Natural killer cell (primary cell): ENCODE results near the gene FGGY. TPM values are rescaled to one million over a fixed set of nuclear protein-coding genes. Genes with fewer than 3 reads are reported as not detected.

Experiments
- ATAC-seq, 3 donors: fragments of 150-1000 bp in 2 of 3; fragments of 200-7000 bp in 1 of 3; cut with Tn5 transposase; 1 replicate in 1 of 3; 2 replicates in 2 of 3; pipeline ENCODE4 v1.10.0; 2021; ENCODE audit warnings: mild to moderate bottlenecking in 2 of 3, moderate library complexity in 2 of 3
- DNase-seq, 2 donors: peaks; one replicate each; pipeline versions ENCODE4 v3.0.0 to v3.0.0-alpha.2; 2013 to 2021; ENCODE audit warnings: mixed read lengths in 1 of 2
- H3K27ac ChIP-seq: one replicate; pipeline ENCODE4 v1.5.1; 2013; ENCODE audit warnings: mild to moderate bottlenecking, low read length
- H3K27me3 ChIP-seq: one replicate; pipeline ENCODE4 v1.6.1; 2013; ENCODE audit warnings: low read length; ENCODE audit not compliant: control insufficient read depth, insufficient read depth
- H3K36me3 ChIP-seq: one replicate; pipeline ENCODE4 v1.6.1; 2013; ENCODE audit warnings: low read length; ENCODE audit not compliant: control insufficient read depth, insufficient read depth
- H3K4me1 ChIP-seq: one replicate; pipeline ENCODE4 v1.6.1; 2013; ENCODE audit warnings: low read length; ENCODE audit not compliant: control insufficient read depth, insufficient read depth
- H3K4me3 ChIP-seq: one replicate; pipeline ENCODE4 v1.5.1; 2013; ENCODE audit warnings: low read length
- H3K9me3 ChIP-seq: one replicate; pipeline ENCODE4 v1.6.1; 2013; ENCODE audit warnings: low read length; ENCODE audit not compliant: control insufficient read depth, insufficient read depth
- H3K27ac Mint-ChIP-seq, 2 donors: one replicate each; pipeline ENCODE4 v1.8.0; 2022; ENCODE audit warnings: mild to moderate bottlenecking in 2 of 2, mixed read lengths in 2 of 2, moderate library complexity in 1 of 2
- H3K27me3 Mint-ChIP-seq, 2 donors: one replicate each; pipeline ENCODE4 v1.8.0; 2022; ENCODE audit warnings: low read depth in 2 of 2, mixed read lengths in 2 of 2
- H3K36me3 Mint-ChIP-seq: one replicate; pipeline ENCODE4 v1.8.0; 2022; ENCODE audit warnings: mixed read lengths
- H3K4me1 Mint-ChIP-seq, 2 donors: one replicate each; pipeline ENCODE4 v1.8.0; 2022; ENCODE audit warnings: mixed read lengths in 2 of 2
- H3K4me3 Mint-ChIP-seq: one replicate; pipeline ENCODE4 v1.8.0; 2022; ENCODE audit warnings: mild to moderate bottlenecking, moderate library complexity, mixed read lengths
- H3K9me3 Mint-ChIP-seq, 2 donors: one replicate each; pipeline ENCODE4 v1.8.0; 2022; ENCODE audit warnings: mixed read lengths in 2 of 2
- WGBS: methylation state at CpG from one replicate; pipeline ENCODE4 v1.1.7; 2013; ENCODE audit warnings: missing lambda C conversion rate; ENCODE audit not compliant: insufficient coverage; 5-methylcytosine and 5-hydroxymethylcytosine counted together
- intact Hi-C: fragments of 100-400 bp; cut with micrococcal nuclease; formaldehyde crosslinking; loops from one replicate; pipeline ENCODE4 v1.14.2; 2022
- total RNA-seq, 4 donors: library from RNA; stranded (reverse); fragments of 120-200 nt in 1 of 4; gene quantifications; one replicate each; pipeline versions ENCODE4 v1.2.3 to v1.2.4, GENCODE V29; 2013 to 2022
- TF ChIP-seq, protein P1 (sequence below): fragments of 200-600 bp; IDR thresholded peaks from one replicate; pipeline ENCODE4 v1.8.0; 2022; ENCODE audit warnings: antibody characterized with exemption

FGGY gene
- total RNA-seq, 3 donors from 2014 or later (not counting 1 experiment from before 2014, with no cell fraction given) = 21.8 to 31.5 (median 21.8) TPM

DNA sequence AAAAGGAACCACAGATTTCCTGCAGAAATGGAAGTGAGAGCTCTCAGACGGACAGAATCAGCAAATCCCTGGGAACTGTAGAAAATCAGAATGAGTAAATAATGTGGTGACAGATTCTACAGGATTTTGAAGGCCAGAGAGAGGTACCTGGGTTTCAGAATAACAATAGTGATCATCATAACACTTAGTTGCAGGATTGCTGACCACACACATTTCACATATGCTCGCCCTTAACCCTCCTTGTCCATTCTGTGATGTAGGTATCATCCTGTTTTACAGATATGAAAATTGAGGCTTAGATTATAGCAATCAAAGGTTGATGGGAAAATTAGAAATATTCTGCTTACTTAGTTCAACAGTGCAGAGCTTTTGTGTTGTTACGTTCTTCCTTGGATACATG, 419.9 kb downstream of the FGGY start:
- Histone ChIP-seq H3K36me3 (no peaks in the 10 kb centered on the region), H3K9me3 (no peaks in the 10 kb centered on the region), H3K27ac (no peak overlapping the region), H3K27me3 (no peaks in the 10 kb centered on the region), H3K4me3 (no peak overlapping the region), H3K4me1 (no peaks in the 10 kb centered on the region)
- TF ChIP-seq, protein P1, sequence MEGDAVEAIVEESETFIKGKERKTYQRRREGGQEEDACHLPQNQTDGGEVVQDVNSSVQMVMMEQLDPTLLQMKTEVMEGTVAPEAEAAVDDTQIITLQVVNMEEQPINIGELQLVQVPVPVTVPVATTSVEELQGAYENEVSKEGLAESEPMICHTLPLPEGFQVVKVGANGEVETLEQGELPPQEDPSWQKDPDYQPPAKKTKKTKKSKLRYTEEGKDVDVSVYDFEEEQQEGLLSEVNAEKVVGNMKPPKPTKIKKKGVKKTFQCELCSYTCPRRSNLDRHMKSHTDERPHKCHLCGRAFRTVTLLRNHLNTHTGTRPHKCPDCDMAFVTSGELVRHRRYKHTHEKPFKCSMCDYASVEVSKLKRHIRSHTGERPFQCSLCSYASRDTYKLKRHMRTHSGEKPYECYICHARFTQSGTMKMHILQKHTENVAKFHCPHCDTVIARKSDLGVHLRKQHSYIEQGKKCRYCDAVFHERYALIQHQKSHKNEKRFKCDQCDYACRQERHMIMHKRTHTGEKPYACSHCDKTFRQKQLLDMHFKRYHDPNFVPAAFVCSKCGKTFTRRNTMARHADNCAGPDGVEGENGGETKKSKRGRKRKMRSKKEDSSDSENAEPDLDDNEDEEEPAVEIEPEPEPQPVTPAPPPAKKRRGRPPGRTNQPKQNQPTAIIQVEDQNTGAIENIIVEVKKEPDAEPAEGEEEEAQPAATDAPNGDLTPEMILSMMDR = no peak
- ATAC-seq (no peak), DNase-seq (no peak)
- Mint-ChIP-seq H3K27me3 (no peaks in the 10 kb centered on the region), H3K9me3 (no peaks in the 10 kb centered on the region), H3K27ac (no peak overlapping the region), H3K4me3 (no peak overlapping the region), H3K36me3 (no peaks in the 10 kb centered on the region), H3K4me1 (no peaks in the 10 kb centered on the region)
- intact Hi-C loops = no loop called here
- WGBS = 62% methylated on average over 1 of the region's 3 CpGs

DNA sequence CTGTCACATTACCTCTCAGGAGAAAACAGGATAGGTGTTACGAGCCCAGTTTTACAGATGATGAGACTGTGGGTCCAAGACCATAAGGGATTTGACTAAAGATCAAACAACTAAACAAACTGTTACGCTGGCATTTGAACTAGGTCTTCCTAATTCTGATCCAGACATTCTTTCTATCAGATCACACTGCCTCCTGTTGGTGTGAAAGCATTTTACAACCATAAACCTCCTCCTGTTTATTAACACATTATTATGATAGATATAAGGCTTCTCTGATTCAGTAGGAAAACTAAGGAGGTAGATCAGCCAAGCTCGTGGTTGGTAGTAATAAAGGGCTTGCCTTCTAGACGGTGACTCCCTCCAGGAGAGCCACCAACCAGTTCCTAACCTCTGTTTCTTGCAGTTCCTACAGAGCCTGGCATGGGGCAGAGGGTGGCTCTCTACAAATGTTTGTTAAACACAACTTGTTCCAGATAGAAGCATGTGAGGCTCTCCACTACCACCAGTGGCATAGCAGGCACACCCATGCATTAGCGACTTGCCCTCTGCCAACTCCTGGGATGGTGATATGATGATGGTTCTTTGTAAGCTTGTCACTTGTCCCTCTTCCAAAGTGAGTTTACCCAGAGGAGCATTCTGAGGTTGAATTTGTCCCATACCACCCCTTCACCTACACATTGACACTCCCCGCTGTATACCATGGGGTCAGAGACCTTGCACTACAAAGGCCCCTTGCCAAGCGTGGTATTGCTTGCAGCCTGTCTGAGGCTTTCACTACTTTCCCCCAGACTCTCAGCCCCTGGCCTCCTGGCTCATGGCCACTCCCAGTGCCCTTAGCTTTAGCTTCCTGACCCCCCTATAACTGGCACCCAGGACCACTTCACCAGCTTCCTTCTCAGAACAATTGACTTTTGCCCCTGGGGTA, 421.4 kb downstream of the FGGY start:
- 92% methylated on average over 6 of the region's 7 CpGs for WGBS
- Mint-ChIP-seq H3K9me3 (no peaks in the 10 kb centered on the region), H3K27ac (no peak overlapping the region), H3K4me1 (no peaks in the 10 kb centered on the region), H3K36me3 (no peaks in the 10 kb centered on the region), H3K27me3 (no peaks in the 10 kb centered on the region), H3K4me3 (no peak overlapping the region)
- Histone ChIP-seq H3K36me3 (no peaks in the 10 kb centered on the region), H3K4me1 (no peaks in the 10 kb centered on the region), H3K27me3 (no peaks in the 10 kb centered on the region), H3K27ac (no peak overlapping the region), H3K4me3 (no peak overlapping the region), H3K9me3 (no peaks in the 10 kb centered on the region)
- intact Hi-C loops = no loop called here
- DNase-seq = peak in 1 of 2 donors; percentile 6
- TF ChIP-seq, protein P1 = no peak
- no peak for ATAC-seq

DNA sequence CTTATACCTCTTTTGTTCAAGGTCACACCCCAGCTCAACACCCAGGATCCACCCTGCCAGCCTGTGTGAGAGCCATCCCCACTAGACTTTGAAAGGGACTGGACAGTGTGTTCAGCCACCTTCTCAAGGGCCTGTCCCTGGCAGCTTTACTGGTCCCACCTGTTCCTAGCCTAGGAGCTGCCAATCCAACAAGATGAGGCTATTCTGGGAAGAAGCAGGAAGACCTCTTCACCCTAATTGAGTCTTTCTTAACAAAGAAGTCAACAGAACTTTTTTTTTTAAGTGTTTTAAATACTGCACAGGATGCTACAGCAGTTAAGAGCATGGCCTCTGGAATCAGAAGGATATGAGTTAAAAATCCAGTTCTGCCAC, 422.1 kb downstream of the FGGY start:
- H3K9me3 Mint-ChIP-seq = no peaks in the 10 kb centered on the region
- Histone ChIP-seq H3K27me3 (no peaks in the 10 kb centered on the region), H3K4me1 (no peaks in the 10 kb centered on the region), H3K27ac (no peak overlapping the region), H3K4me3 (no peak overlapping the region), H3K36me3 (no peaks in the 10 kb centered on the region), H3K9me3 (no peaks in the 10 kb centered on the region)
- H3K27ac Mint-ChIP-seq = no peak overlapping the region
- H3K4me1 Mint-ChIP-seq = no peaks in the 10 kb centered on the region
- H3K4me3 Mint-ChIP-seq = no peak overlapping the region
- DNase-seq = no peak
- intact Hi-C loops = no loop called here
- H3K27me3 Mint-ChIP-seq = no peaks in the 10 kb centered on the region
- H3K36me3 Mint-ChIP-seq = no peaks in the 10 kb centered on the region
- no peak for ATAC-seq
- TF ChIP-seq, protein P1 = no peak
